CD14-positive monocyte (primary cell): ENCODE data around the gene TMEM200B. TPM values are rescaled to one million over a fixed set of nuclear protein-coding genes. Genes with fewer than 3 reads are reported as not detected.
"Not testable (repeated sequence)": the region's sequence is repeated elsewhere in the genome, so short reads cannot be mapped to it uniquely, and the experiment has no call there.

Experiments used
- DNase-seq, 3 donors: peaks; one replicate each; pipeline ENCODE4 v3.0.0-alpha.2; 2011 to 2022
- H2AFZ ChIP-seq: 2 replicates; pipeline ENCODE4 v1.6.0; 2012; ENCODE audit warnings: mild to moderate bottlenecking, low read depth, low read length, inconsistent platforms; ENCODE audit not compliant: insufficient read depth, poor library complexity, severe bottlenecking
- H3K27ac ChIP-seq, 2 donors: 1 replicate in 1 of 2; 2 replicates in 1 of 2; pipeline ENCODE4 v1.5.1; 2012 to 2013; ENCODE audit warnings: low read length in 2 of 2, control low read depth in 1 of 2, inconsistent platforms in 1 of 2, low read depth in 1 of 2, mild to moderate bottlenecking in 1 of 2
- H3K27me3 ChIP-seq, 2 donors: one replicate each; pipeline versions ENCODE4 v1.6.0 to v1.6.1; 2011 to 2013; ENCODE audit warnings: low read length in 2 of 2; ENCODE audit not compliant: control insufficient read depth in 2 of 2, insufficient read depth in 2 of 2
- H3K36me3 ChIP-seq, 2 donors: replicated peaks in 1 of 2; 1 replicate in 1 of 2; 2 replicates in 1 of 2; pipeline versions ENCODE4 v1.5.1 to v1.6.1; 2012 to 2013; ENCODE audit warnings: low read length in 2 of 2, control low read depth in 1 of 2, inconsistent platforms in 1 of 2, mild to moderate bottlenecking in 1 of 2; ENCODE audit not compliant: insufficient read depth in 2 of 2, control insufficient read depth in 1 of 2
- H3K4me1 ChIP-seq, 2 donors: 1 replicate in 1 of 2; 2 replicates in 1 of 2; pipeline versions ENCODE4 v1.5.1 to v1.6.1; 2012 to 2013; ENCODE audit warnings: low read length in 2 of 2, control low read depth in 1 of 2, inconsistent platforms in 1 of 2, mild to moderate bottlenecking in 1 of 2, moderate library complexity in 1 of 2; ENCODE audit not compliant: insufficient read depth in 2 of 2, control insufficient read depth in 1 of 2
- H3K4me2 ChIP-seq: replicated peaks from 2 replicates; pipeline ENCODE3; 2012; ENCODE audit warnings: low read length, moderate library complexity, mild to moderate bottlenecking; ENCODE audit not compliant: poor library complexity, severe bottlenecking; ENCODE audit errors: extremely low read depth
- H3K4me3 ChIP-seq, 3 experiments: fragments of 200-600 bp in 1 of 3; sonication (generic) in 1 of 3; replicated peaks in 1 of 3; 1 replicate in 2 of 3; 2 replicates in 1 of 3; pipeline ENCODE4 v1.5.1; 2011 to 2013; ENCODE audit warnings: low read length in 3 of 3, mild to moderate bottlenecking in 3 of 3, control low read depth in 2 of 3, low read depth in 2 of 3, inconsistent platforms in 1 of 3, moderate library complexity in 1 of 3
- H3K79me2 ChIP-seq: 2 replicates; pipeline ENCODE4 v1.6.0; 2012; ENCODE audit warnings: mild to moderate bottlenecking, control low read depth, inconsistent platforms, low read length, moderate library complexity; ENCODE audit not compliant: insufficient read depth
- H3K9ac ChIP-seq: 2 replicates; pipeline ENCODE4 v1.6.0; 2017; ENCODE audit warnings: low read length, mild to moderate bottlenecking; ENCODE audit not compliant: insufficient read depth, poor library complexity, severe bottlenecking
- H3K9me3 ChIP-seq, 2 donors: replicated peaks in 1 of 2; 1 replicate in 1 of 2; 2 replicates in 1 of 2; pipeline versions ENCODE4 v1.5.1 to v1.6.1; 2012 to 2013; ENCODE audit warnings: low read length in 2 of 2, control low read depth in 1 of 2; ENCODE audit not compliant: control insufficient read depth in 1 of 2, insufficient read depth in 1 of 2
- H4K20me1 ChIP-seq: 2 replicates; pipeline ENCODE4 v1.6.0; 2012; ENCODE audit warnings: mild to moderate bottlenecking, low read length, control low read depth, moderate library complexity; ENCODE audit not compliant: insufficient read depth
- H3K27ac Mint-ChIP-seq, 7 donors: one replicate each; pipeline ENCODE4 v1.8.0; 2020; ENCODE audit warnings: mild to moderate bottlenecking in 7 of 7, mixed read lengths in 7 of 7, moderate library complexity in 6 of 7, inconsistent platforms in 2 of 7
- H3K27me3 Mint-ChIP-seq, 3 donors: one replicate each; pipeline ENCODE4 v1.8.0; 2021 to 2022; ENCODE audit warnings: low read depth in 3 of 3, mild to moderate bottlenecking in 3 of 3, mixed read lengths in 3 of 3, moderate library complexity in 3 of 3, inconsistent platforms in 1 of 3
- H3K36me3 Mint-ChIP-seq, 2 donors: one replicate each; pipeline ENCODE4 v1.8.0; 2020; ENCODE audit warnings: mixed read lengths in 2 of 2, inconsistent platforms in 1 of 2, mild to moderate bottlenecking in 1 of 2
- H3K4me1 Mint-ChIP-seq: one replicate; pipeline ENCODE4 v1.8.0; 2020; ENCODE audit warnings: mild to moderate bottlenecking, mixed read lengths
- H3K4me3 Mint-ChIP-seq, 2 donors: one replicate each; pipeline ENCODE4 v1.8.0; 2020; ENCODE audit warnings: mild to moderate bottlenecking in 2 of 2, mixed read lengths in 2 of 2, moderate library complexity in 1 of 2
- H3K9me3 Mint-ChIP-seq, 7 donors: one replicate each; pipeline ENCODE4 v1.8.0; 2020 to 2022; ENCODE audit warnings: mixed read lengths in 7 of 7, mild to moderate bottlenecking in 6 of 7, moderate library complexity in 6 of 7, inconsistent platforms in 2 of 7
- WGBS: methylation state at CpG from one replicate; pipeline ENCODE4 v1.1.5; 2013; ENCODE audit warnings: missing lambda C conversion rate; ENCODE audit not compliant: insufficient coverage; 5-methylcytosine and 5-hydroxymethylcytosine counted together
- intact Hi-C, 2 donors: fragments of 100-400 bp; cut with micrococcal nuclease; formaldehyde crosslinking; loops; one replicate each; pipeline versions ENCODE4 v1.15.0 to v1.15.1; 2023
- polyA plus RNA-seq, 3 donors: library from polyadenylated mRNA; depleted of rRNA in 1 of 3; unstranded in 2 of 3; stranded (reverse) in 1 of 3; fragments of 300-500 nt in 2 of 3; fragments of >200 nt in 1 of 3; fragmentation: Illumina TruSeq in 2 of 3; gene quantifications; 1 replicate in 2 of 3; 2 replicates in 1 of 3; pipeline ENCODE4 v1.2.3, GENCODE V29; 2012 to 2021
- TF ChIP-seq, protein P1 (sequence below): fragments of 200-600 bp; IDR thresholded peaks from one replicate; pipeline ENCODE4 v1.8.0; 2022; ENCODE audit warnings: antibody characterized with exemption, mild to moderate bottlenecking

Gene TMEM200B
- polyA plus RNA-seq, 3 donors, result not detected

GRCh38 chr1:29112705-29113412, 10.8 kb downstream of the TMEM200B start:
- Histone ChIP-seq H3K27ac (no peak overlapping the region), H3K79me2 (no peaks in the 10 kb centered on the region), H3K27me3 (no peaks in the 10 kb centered on the region), H3K9ac (no peak overlapping the region), H4K20me1 (no peaks in the 10 kb centered on the region), H3K4me3 (no peak overlapping the region), H3K36me3 (peaks cover 57 to 85% of the 10 kb centered on the region in 2 donors), H3K9me3 (no peaks in the 10 kb centered on the region), H3K4me1 (no peaks in the 10 kb centered on the region), H3K4me2 (no peak overlapping the region), H2AFZ (no peak overlapping the region)
- no peak for DNase-seq
- Mint-ChIP-seq H3K9me3 (peaks cover 0 to 4% (median 0%) of the 10 kb centered on the region in 7 donors), H3K4me1 (no peaks in the 10 kb centered on the region), H3K4me3 (no peak overlapping the region), H3K36me3 (peaks cover 75 to 93% of the 10 kb centered on the region in 2 donors), H3K27me3 (no peaks in the 10 kb centered on the region), H3K27ac (no peak overlapping the region)
- intact Hi-C loops, result no loop called here
- TF ChIP-seq, protein P1, sequence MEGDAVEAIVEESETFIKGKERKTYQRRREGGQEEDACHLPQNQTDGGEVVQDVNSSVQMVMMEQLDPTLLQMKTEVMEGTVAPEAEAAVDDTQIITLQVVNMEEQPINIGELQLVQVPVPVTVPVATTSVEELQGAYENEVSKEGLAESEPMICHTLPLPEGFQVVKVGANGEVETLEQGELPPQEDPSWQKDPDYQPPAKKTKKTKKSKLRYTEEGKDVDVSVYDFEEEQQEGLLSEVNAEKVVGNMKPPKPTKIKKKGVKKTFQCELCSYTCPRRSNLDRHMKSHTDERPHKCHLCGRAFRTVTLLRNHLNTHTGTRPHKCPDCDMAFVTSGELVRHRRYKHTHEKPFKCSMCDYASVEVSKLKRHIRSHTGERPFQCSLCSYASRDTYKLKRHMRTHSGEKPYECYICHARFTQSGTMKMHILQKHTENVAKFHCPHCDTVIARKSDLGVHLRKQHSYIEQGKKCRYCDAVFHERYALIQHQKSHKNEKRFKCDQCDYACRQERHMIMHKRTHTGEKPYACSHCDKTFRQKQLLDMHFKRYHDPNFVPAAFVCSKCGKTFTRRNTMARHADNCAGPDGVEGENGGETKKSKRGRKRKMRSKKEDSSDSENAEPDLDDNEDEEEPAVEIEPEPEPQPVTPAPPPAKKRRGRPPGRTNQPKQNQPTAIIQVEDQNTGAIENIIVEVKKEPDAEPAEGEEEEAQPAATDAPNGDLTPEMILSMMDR, result no peak
- WGBS, result 100% methylated on average over 2 of the region's 7 CpGs

- H3K27me3 ChIP-seq, H4K20me1 ChIP-seq, H3K27ac Mint-ChIP-seq, H3K79me2 ChIP-seq, H3K4me2 ChIP-seq, DNase-seq, H3K4me3 ChIP-seq, H3K4me1 ChIP-seq, H3K27me3 Mint-ChIP-seq, H2AFZ ChIP-seq, H3K9me3 Mint-ChIP-seq, H3K4me1 Mint-ChIP-seq, H3K9me3 ChIP-seq, H3K9ac ChIP-seq, intact Hi-C loops, H3K27ac ChIP-seq, H3K4me3 Mint-ChIP-seq: not testable (repeated sequence)
- H3K36me3 Mint-ChIP-seq, result peaks cover 46 to 54% of the 10 kb centered on the region in 2 donors
- peaks cover 32 to 44% of the 10 kb centered on the region in 2 donors for H3K36me3 ChIP-seq
- WGBS, result no CpG with 5 or more reads among the region's 6 CpGs
Measured at GRCh38 chr1:29108041-29108440, 15.7 kb downstream of the TMEM200B start.
